GM19395 (cell line): Measurements from ENCODE around the gene RMI2.
A peak's percentile ranks its signal among the peaks of the same experiment; 100 is the strongest.
"Not testable (repeated sequence)": the region's sequence is repeated elsewhere in the genome, so short reads cannot be mapped to it uniquely, and the experiment has no call there.

Experiments used
- ATAC-seq: cut with Tn5 transposase; IDR thresholded peaks from one replicate; pipeline ENCODE4 v1.9.1; 2021; ENCODE audit warnings: mild to moderate bottlenecking, moderate library complexity; ENCODE audit not compliant: unreplicated experiment

Gene RMI2

DNA sequence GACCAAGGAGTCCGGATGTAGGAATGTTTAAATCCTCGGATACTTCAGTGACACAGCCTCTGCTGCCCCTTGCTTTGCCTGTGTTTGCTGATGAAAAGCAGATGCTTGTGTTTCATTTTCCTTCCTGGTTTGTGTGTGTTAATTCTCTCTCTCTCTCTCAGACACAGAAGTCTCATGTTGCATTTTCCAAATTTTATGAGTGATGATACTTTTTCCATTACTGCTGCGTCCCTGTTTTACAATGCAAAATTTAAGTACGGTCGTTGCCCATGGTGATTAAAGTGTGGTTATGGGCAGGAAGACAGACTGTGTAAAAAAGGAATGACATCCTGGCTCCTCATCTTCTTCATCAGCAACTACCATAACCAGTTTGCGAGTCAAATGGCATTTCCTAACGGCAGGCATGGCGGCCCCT, 5.7 kb downstream of the RMI2 start:
- ATAC-seq = no peak

DNA sequence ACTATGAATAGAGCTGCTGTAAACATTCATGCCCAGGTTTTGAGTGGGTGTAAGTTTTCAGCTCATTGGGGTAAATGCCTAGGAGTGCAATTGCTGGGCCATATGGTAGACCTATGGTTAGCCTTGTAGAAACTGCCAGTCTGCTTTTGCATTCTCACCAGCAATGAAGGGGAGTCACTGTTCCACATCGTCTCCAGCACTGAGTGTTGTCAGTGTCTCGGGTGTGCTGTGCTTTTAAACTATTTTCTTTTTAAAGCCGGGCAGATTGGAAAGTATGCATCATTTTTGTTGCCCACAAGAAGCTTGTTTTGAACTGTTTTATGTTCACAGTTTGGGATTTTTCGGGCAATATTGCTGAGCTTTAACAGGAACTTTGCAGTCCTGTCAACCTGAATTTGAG, 7.9 kb downstream of the RMI2 start:
- ATAC-seq = no peak

GRCh38 chr16:11354407-11354732, 9.1 kb downstream of the RMI2 start:
- ATAC-seq = peak; percentile 50

GRCh38 chr16:11354733-11355574, 9.7 kb downstream of the RMI2 start:
- ATAC-seq = peak; percentile 64

DNA sequence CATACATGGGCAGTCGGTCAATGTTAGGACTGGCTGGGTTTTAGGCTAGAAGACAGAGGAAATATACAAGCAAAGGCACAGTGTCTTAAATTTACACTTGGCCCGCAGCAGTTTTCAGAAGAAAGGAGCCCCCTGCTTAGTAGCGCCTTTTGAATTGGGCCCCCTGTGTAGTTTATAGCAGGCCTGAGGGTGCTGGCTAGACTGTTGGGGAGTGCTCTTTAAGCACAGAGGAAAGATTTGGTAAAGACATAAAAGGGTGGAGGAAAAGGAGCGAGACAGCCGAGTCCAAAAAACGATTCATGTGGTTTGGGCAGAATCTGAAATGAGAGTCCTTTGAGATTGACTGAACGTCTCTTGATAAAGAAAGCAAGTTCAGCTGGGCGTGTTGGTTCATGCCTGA, 10.6 kb downstream of the RMI2 start:
- ATAC-seq = no peak

DNA sequence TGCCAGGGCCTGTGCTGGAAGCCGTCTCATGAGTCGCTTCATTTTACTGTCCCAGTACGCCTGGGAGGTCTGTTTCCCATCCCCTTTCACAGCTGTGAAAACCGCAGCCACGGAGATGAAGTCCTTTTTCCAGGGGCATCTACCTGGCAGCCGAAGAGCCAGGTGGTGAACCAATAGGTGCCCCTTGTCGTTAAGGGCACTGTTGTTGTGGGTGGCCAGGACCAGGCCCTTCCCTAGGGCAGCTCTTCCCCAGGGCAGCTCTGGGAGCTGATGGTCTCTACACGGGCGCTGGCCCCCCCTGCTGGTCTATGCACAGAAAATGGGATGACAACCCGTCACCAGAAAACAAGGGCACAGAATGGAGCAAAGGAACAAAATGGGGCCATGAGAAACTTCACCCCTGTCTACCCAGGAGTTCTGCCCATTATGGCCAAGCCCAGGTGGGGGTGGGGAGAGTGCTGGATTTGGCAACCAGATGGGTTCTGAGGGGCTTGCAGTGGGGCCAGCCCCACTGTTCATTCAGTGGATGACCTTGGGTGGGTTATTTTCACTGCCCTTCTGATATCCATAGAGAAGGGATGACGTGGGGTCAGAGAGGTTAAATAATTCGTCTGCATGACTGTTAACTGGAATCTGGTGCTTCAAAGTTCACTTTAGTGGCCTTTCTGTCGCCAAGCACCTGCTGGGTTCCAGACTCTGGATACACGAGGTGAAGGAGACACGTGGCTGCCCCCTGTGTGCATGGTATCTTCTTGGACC, 11.5 kb downstream of the RMI2 start:
- no peak for ATAC-seq

- ATAC-seq = no peak
Measured at GRCh38 chr16:11358531-11358930, 13.3 kb downstream of the RMI2 start.

- no peak for ATAC-seq
Measured at GRCh38 chr16:11359370-11359769, 14.1 kb downstream of the RMI2 start.

DNA sequence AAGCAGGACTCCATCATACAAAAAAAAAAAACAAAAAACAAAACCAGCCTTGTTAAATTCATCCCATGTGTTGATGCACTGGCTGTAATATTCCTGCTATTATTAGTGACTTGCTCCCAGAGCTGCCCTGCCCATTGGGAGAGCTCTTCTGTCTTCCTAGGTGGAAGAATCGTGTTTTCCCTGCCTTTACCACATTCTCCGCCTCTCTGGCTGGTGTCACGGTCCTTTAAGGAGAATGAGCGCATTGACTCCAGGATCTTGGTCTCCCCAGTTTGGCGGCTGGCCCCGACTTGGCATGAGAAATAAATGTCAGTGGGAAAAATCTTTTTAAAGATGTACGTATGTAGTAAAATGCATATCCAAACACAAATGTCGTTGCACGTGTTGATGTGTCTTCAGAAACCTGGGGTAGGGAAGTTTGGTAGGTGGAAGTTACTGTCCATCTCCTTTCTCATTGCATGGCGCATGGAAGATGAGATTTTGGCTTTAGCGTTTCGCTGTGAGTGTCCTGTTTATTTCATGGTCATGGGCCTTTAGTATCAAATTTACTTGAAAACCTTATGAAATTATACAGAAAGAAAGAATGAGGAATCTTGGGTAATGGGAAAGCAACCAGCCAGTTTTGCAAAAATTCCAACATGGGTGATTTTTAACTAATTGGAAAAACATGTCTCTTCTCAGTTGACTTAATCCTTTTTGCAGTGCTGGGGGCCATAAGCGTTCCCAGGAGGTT, 15.5 kb downstream of the RMI2 start:
- no peak for ATAC-seq

DNA sequence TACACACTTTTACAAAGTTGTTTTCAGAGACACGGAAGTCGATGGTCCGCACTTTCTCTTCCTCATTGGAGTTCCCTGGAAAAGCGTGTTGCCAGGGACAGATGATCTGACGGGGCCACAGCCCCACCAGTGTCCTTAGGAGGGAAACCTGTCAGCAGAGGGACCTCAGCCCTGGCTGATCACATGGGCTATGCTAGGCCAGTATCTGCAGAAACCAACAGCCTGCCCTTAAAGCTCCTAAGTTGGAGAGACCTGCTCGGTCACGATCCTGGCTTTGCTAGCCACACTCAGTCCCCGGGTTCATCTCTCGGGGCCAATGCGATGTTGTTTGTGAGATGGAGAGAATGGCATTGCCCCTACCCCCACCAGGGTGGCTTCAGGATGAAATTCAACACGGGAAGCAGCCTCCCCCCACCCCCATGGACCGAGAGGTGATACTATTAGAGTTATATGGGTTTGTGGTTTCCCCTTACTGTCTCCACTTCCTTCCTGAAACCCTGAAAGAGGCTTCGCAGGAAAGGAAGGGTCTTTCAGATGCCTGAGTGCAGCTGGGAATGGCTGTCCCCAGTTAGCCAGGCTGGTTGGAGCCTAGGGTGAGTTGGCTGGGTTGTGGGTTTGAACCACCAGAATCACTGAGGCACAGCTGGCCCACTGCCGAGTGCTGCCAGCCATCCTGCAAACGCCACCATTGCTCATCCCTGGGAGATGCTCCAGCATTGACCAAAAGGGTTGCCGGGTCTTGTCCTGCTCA, 16.6 kb downstream of the RMI2 start:
- peak; percentile 62 for ATAC-seq

- ATAC-seq = no peak
Measured at GRCh38 chr16:11363927-11364258, 18.6 kb downstream of the RMI2 start.

DNA sequence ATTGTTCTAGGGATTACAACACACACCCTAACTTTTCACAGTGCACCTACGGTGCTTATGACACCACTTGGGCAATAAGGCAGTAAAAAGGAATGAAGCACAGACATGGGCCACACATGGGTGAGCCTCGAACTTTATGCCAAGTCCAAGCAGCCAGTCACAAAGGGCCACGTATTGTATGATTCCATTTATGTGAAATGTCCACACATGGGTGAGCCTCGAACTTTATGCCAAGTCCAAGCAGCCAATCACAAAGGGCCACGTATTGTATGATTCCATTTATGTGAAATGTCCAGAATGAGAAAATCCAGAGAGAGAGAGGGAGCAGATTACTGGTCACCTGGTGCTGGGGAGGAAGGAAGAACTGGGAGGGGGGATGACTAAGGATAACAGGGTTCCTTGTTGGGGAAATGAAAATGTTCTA, 22.2 kb downstream of the RMI2 start:
- no peak for ATAC-seq

DNA sequence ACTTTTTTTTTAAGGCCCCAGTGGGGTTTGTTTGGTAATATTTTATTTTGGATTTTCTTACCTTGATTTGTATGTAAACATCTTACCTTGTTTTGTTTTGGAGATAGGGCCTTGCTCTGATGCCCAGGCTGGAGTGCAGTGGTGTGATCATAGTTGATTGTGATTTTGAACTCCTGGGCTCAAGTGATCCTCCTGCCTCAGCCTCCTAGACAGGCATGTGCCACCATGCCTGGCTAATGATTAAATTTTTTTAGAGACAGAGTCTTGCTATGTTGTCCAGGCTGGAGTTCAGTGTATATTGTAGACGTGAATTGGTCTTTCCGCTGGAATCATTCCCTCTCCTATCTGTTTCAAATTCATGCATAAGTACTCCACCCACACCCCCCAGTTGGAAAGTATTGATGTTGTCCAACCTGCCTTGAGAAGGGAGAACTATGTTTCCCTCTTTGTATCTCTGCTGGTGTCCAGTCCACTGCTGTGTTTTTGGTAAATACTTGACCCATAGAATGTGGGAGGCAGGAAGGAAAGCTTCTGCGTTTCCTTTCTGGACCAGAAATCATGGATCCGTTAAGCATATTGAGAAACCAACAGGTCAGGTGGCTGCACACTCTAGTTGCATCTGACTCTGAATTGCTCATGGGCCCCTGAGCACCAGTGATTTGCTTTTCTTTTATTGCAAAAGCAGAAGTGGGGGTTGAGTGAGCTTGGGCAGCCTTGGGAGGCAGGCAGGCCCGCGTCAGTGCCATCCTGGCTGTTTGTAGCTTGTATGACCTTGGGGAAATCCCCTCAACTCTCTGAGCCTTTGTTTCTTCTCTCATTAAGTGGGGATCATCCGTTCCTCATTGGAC, 25.0 kb downstream of the RMI2 start:
- ATAC-seq = no peak

GRCh38 chr16:11370932-11371279, 25.6 kb downstream of the RMI2 start:
- not testable (repeated sequence) for ATAC-seq

GRCh38 chr16:11372073-11372828, 27.0 kb downstream of the RMI2 start:
- no peak for ATAC-seq

GRCh38 chr16:11372829-11373306, 27.6 kb downstream of the RMI2 start:
- no peak for ATAC-seq

DNA sequence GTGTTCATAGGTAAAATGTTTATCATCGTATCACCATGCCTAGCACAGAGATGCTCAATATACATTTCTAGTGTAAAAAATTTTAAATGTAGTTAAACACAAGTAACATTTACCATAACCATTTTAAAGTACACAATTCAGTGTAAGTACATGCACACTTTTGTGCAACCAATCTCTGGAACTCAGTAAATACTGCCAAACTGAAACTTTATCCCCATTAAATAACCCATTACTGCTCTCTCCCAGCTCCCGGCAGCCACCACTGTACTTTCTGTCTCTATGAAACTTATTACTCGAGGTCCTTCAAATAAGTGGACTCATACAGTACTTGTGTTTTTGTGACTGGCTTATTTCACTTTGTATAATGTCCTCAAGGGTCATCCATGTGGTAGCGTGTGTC, 29.0 kb downstream of the RMI2 start:
- ATAC-seq = no peak

DNA sequence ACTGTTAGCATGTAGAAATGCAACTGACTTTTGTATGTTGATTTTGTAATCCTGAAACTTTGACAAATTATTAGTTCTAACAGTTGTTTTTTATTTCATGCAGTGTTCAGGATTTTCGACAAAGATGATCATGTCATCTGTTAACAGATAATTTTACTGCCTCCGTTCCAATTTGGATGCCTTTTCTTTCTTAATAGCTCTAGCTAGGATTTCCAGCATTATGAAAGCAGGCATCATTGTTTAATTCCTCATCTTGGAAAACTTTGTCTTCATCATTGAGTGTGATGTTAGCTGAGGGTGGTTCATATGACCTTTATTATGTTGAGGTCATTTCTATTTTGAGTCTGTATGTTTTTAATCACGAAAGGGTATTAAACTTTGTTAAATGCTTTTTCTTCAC, 31.9 kb downstream of the RMI2 start:
- ATAC-seq = no peak

GRCh38 chr16:11378951-11379350, 33.7 kb downstream of the RMI2 start:
- not testable (repeated sequence) for ATAC-seq
